RCC 7860 (cell line): ENCODE measurements around the gene PUS10.
"Not testable (repeated sequence)": the region's sequence is repeated elsewhere in the genome, so short reads cannot be mapped to it uniquely, and the experiment has no call there.

ENCODE experiments used
- DNase-seq: peaks from one replicate; pipeline ENCODE4 v3.0.0-alpha.2; 2015; ENCODE audit warnings: low spot score
- FAIRE-seq: peaks from 2 replicates; lab custom pipeline; 2012; peaks lifted over from hg19 to GRCh38; lab: Jason Lieb, UNC

Gene PUS10

GRCh38 chr2:60936757-60937156, 81.3 kb downstream of the PUS10 start:
- FAIRE-seq = no peak

GRCh38 chr2:60934165-60934722, 83.8 kb downstream of the PUS10 start:
- FAIRE-seq = no peak
- DNase-seq = no peak

More at GRCh38 chr2:60936757-60937156, 81.3 kb downstream of the PUS10 start:
- DNase-seq = no peak

DNA sequence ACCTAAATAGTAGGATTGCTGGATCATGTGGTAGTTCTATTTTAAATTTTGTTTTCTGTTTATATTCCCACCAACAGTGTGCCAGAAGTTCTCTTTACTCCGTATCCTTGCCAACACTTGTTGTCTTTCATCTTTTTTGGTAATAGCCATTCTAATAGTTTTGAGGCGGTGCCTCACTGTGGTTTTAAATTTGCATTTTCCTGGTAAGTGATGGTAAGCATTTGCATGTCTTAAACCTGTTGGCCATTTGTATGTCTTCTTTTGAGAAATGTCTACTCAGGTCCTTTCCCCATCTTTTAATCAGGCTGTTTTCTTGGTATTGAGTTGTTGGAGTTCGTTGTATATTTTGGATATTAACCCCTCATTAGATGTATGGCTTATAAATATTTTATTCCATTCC, 85.1 kb downstream of the PUS10 start:
- no peak for FAIRE-seq

GRCh38 chr2:60932061-60932460, 86.0 kb downstream of the PUS10 start:
- not testable (repeated sequence) for DNase-seq, FAIRE-seq

More for the DNA sequence above, 85.1 kb downstream of the PUS10 start:
- DNase-seq = no peak

DNA sequence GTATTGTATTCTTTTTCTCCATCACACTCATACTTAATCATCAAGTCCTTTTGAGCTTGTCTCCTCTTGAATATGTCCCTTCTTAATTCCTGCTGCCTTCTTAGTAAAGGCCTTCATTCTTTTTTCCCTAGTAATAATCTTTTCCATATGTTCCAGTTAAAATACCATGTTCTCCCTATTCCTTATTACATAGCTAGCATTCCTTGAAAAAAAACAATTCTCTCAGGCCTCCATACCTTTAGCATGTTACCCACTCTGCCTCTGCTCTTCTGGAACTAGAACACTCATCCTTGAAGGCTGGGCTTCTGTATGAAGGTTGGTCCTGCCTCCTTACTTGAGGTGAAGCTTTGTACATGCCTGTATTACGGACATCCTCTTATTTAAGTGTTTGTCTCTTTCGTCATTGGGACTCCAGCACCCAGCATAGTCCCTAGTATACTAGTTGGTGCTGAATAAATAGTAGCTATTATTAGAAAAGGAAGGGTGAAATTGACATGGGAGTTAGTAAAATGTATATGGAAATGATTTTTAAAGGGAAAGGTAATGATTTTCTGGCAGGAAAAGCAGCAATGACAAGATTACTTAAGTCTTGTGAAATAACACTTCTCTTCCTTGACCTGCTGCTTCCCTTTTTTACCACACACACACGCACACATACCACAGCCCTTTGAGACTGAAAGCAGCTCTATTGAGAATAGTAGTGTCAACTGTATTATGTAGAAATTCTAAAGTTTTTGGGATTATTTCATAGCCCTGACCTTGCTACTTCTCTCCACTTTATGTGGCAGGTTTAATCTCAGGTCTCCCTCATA, 91.1 kb downstream of the PUS10 start:
- DNase-seq (no peak), FAIRE-seq (no peak)

- FAIRE-seq (no peak), DNase-seq (no peak)
Observed at GRCh38 chr2:60925994-60926740, 91.9 kb downstream of the PUS10 start.

DNA sequence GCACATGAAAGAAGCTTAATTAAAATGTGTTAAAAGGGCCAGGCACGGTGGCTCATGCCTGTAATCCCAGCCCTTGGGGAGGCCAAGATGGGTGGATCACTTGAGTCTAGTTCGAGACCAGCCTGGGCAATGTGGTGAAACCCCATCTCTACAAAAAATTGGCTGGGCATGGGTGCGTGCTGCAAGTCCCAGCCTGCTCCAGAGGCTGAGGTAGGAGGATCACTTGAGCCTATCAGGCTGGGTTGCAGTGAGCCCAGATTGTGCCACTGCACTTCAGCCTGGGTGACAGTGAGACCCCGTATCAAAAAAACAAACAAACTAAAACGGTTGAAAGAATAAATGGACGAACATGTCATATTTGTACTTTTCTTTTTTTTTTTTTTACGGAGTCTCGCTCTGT, 110.7 kb downstream of the PUS10 start:
- no peak for FAIRE-seq
- DNase-seq = no peak

DNA sequence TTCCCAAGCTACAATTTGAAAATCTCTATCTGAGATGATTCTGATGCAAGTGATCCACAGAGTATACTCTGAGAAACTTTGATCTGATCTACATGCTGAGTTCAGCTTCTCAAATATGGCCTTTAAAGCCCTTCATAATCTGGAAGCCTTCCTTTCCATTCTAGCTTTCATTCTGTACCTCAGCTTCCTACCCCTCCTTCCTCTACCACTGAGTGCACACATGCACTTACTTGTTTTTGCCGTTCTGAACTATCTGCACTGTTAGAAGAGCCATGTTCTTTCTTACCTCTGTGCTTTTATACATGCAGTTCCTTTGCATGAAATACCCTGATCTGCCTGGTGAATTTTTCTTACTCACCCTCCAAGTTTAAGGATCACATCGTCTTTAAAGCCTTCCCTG, 111.7 kb downstream of the PUS10 start:
- DNase-seq (no peak), FAIRE-seq (no peak)

- not testable (repeated sequence) for FAIRE-seq, DNase-seq
Observed at GRCh38 chr2:60905867-60906266, 112.2 kb downstream of the PUS10 start.

DNA sequence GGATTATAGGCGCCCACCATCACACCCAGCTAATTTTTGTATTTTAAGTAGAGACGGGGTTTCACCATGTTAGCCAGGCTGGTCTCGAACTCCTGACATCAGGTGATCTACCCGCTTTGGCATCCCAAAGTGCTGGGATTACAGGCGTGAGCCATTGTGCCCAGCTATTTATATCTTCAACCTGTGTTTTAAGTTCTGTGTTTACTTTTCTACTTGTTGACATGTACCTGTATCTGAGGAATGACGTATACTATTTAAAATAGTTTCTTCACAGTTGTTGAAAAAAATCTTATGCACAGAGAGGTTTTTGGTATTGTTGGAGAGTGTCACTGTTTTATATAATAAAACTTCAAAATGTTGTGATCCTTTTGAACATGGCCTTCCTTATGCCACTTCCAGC, 116.8 kb downstream of the PUS10 start:
- not testable (repeated sequence) for DNase-seq, FAIRE-seq

DNA sequence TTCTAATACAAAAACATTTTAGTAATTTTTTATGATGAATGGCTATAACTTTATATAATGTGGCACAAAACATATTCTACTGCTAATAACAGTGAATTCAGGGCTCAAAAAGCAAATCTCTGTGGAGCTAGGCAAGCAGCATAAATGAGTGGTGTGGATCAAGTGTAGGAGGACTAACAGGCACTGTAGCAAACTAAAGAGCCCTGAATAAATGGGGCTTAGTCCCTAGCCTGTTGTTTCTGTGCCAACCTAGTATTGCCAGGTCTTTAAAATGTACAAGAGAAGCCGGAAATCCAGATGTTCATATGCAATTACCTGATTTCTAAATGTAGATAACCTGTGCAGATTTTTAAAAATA, 118.2 kb downstream of the PUS10 start:
- no peak for FAIRE-seq

DNA sequence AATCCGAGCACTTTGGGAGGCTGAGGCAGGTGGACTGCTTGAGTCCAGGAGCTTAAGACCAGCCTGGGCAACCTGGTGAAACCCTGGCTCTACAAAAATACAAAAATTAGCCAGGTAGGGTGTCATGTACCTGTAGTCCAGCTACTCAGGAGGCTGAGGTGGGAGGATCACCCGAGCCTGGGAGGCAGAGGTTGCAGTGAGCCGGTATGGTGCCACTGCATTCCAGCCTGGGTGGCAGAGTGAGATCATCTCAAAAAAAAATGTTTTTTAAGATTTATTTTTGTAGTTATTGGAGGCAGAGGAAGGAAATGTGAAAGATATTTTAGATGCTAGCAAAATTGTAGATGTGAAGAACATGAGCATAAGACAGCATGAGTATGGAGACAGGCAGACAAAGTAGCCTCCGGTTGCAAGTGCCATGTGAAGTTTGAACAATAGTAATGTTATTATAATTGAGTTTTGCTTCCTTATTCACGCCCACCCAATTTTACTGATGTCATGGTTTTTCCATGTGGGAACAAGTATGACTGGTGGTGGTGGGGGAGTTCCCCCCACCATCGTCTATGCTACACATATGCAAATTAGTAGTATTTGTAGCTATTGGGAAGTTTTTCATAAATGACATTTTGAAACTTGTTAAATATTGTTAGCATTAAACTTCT, 118.7 kb downstream of the PUS10 start:
- no peak for DNase-seq
- FAIRE-seq = no peak

More for the DNA sequence above, 118.2 kb downstream of the PUS10 start:
- DNase-seq = no peak

DNA sequence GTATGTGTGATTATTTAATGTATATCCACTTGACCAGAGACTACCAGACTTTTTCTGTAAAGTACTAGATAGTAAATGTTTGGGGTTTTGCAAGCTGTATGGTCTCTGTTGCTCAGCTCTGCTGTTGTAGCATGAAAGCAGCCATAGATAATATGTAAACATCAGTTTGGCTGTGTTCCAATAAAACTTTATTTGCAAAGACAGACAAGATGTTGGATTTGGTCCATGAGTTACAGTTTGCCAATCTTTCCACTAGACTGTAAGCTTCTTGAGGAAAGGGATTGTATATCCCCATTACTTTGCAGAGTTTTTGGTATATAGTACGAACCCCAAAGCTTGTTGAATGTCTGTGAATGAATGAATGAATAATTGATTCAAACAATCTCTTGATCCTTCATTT, 119.5 kb downstream of the PUS10 start:
- no peak for DNase-seq
- FAIRE-seq = no peak
